Measurements from ENCODE around the gene SEC62. TPM values are rescaled to one million over a fixed set of nuclear protein-coding genes. Genes with fewer than 3 reads are reported as not detected.

The SEC62 gene
- total RNA-seq, 1 donor from 2014 or later = 157 TPM

DNA sequence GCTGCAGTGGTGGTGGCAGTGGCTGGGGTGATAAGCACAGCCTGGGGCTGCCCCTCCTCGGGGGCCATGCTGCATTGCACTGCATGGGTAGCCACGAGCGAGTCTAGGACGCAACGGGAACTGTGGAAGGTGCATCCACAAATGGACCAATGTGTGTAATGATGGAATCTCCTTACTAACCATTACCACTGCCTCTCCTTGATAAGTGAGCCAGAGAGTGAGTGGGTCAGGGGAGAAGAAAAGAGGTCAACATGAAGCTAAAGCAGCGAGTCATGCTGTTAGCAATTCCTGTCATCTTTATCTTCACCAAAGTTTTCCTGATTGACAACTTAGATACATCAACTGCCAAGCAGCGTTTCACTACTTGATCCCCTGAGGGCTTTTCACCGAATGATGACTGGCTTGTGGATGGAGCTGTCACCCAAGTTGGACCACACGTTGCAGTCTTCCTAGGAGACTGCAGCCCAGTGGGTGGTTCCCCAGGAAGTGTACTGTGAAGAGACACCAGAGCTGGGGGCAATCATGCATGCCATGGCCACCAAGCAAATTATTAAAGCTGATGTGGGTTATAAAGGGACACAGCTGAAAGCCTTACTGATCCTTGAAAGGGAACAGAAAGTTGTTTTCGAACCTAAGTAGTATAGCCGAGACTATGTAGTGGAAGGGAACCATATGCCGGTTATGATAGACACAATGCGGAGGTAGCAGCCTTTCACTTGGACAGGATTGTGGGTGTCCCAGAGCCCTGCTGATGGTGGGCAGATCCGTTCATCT is 34.7 kb upstream of the SEC62 start:
- TF ChIP-seq, protein P1, sequence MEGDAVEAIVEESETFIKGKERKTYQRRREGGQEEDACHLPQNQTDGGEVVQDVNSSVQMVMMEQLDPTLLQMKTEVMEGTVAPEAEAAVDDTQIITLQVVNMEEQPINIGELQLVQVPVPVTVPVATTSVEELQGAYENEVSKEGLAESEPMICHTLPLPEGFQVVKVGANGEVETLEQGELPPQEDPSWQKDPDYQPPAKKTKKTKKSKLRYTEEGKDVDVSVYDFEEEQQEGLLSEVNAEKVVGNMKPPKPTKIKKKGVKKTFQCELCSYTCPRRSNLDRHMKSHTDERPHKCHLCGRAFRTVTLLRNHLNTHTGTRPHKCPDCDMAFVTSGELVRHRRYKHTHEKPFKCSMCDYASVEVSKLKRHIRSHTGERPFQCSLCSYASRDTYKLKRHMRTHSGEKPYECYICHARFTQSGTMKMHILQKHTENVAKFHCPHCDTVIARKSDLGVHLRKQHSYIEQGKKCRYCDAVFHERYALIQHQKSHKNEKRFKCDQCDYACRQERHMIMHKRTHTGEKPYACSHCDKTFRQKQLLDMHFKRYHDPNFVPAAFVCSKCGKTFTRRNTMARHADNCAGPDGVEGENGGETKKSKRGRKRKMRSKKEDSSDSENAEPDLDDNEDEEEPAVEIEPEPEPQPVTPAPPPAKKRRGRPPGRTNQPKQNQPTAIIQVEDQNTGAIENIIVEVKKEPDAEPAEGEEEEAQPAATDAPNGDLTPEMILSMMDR (IDR thresholded peaks at IDR 0.05) = no peak
- no peaks in the 10 kb centered on the region for H3K9me3 ChIP-seq
- DNase-seq (no peak), ATAC-seq (no peak)
- no peaks in the 10 kb centered on the region for H3K4me1 ChIP-seq
- intact Hi-C loops (cut with DNase I) = no loop called here
- H3K36me3 ChIP-seq = no peaks in the 10 kb centered on the region
- no peaks in the 10 kb centered on the region for H3K27me3 ChIP-seq
- H3K4me3 ChIP-seq = no peak overlapping the region
- no peak overlapping the region for H3K27ac ChIP-seq

DNA sequence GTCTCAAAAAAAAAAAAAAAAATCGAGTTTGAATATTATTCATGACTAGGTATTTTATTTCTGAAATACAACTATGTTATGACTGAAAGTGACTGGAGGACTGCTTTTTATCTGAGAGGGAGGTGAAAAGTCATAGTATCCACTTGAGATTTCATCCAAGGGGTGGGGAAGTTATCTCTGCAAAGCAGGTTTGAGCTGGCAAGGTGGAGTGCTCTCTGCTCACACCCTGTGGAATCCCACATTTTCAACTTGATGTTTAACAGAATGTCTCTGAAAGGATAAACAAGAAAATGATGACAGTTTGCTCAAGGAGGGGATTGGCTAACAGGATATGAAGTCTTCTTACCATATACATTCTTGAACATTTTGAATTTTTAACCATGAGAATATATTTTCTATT is 27.3 kb upstream of the SEC62 start:
- no peak overlapping the region for H3K27ac ChIP-seq
- DNase-seq (no peak), ATAC-seq (no peak)
- no peaks in the 10 kb centered on the region for H3K9me3 ChIP-seq
- no peaks in the 10 kb centered on the region for H3K4me1 ChIP-seq
- intact Hi-C loops (cut with DNase I) = no loop called here
- H3K27me3 ChIP-seq = no peaks in the 10 kb centered on the region
- no peak overlapping the region for H3K4me3 ChIP-seq
- H3K36me3 ChIP-seq = no peaks in the 10 kb centered on the region
- TF ChIP-seq, protein P1 (IDR thresholded peaks at IDR 0.05) = no peak

DNA sequence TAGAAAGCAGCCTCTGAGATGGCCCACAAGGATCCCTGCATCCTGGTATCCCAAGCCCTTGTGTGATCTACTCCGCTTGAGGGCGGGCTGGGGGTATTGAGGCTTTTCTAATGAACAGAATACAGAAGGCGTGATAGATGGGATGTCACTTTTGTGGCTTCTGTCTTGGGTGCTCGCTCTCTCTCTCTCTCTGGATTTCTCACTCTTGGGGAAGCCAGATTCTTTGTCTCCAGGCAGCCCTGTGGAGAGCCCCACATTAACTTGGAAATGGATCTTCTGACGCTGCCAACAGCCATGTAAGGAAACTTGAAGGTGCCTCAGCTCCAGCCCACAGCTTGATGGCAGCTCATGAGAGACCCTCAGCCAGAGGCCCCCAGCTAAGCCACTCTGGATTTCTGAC is 26.9 kb upstream of the SEC62 start:
- no peak for DNase-seq
- H3K4me3 ChIP-seq = no peak overlapping the region
- H3K36me3 ChIP-seq = no peaks in the 10 kb centered on the region
- H3K4me1 ChIP-seq = no peaks in the 10 kb centered on the region
- H3K27me3 ChIP-seq = no peaks in the 10 kb centered on the region
- ATAC-seq = no peak
- no peak overlapping the region for H3K27ac ChIP-seq
- no peaks in the 10 kb centered on the region for H3K9me3 ChIP-seq
- TF ChIP-seq, protein P1 (IDR thresholded peaks at IDR 0.05) = no peak
- intact Hi-C loops (cut with DNase I) = no loop called here

DNA sequence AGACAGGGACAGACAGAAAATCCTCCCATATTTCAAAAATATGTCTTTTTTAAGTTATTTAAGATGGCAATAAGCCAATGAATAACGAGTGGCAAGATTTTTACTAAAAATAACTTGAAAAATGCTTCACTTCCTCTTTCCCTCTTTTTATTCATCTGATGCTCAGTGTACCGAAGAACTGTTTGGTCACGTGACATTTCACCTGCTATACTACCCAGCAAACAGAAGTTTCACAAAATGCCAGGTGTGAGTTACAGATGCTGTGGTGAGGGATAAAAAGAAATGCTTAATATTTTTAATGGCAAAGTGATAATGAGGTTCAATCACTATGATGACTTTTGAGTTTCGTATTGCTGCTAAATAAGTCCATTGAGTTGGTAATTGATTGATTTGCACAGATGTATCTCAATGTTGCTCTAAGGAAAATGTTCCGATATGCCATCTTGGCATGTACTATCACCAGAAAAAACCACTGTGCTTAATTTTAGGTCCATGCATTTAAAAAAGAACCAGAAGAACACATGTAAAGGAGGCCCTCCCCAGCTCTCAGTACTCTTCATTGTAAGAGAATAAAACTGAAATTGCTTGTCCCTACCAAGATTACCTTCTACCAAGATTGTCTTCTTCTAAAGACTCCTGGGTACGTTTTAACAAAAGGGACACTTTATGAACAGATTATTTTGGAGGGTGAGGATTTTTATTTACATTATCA is 26.0 kb upstream of the SEC62 start:
- DNase-seq (no peak), ATAC-seq (no peak)
- H3K4me3 ChIP-seq = no peak overlapping the region
- H3K9me3 ChIP-seq = no peaks in the 10 kb centered on the region
- TF ChIP-seq, protein P1 (IDR thresholded peaks at IDR 0.05) = no peak
- H3K27ac ChIP-seq = no peak overlapping the region
- no peaks in the 10 kb centered on the region for H3K27me3 ChIP-seq
- H3K4me1 ChIP-seq = no peaks in the 10 kb centered on the region
- intact Hi-C loops (cut with DNase I) = no loop called here
- H3K36me3 ChIP-seq = no peaks in the 10 kb centered on the region

DNA sequence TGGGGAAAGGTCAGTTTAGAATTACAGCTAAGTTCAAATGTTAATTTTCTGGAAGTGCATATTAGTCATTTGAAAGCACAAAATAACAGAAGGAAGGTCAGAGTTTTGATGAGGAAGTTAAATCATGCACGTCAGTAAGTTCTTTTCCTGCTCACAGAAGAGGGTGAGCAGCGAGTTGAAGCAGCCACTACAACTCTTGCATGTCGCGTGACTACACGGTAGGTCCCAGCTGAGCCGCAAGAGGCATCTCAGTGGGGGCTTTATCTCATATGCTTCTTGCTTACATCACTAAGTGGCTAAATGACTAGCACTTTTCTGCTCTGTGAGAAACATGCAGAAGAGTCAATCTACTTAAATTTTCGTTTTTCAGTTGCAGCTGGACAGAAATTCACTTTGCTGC is 21.3 kb upstream of the SEC62 start:
- H3K4me1 ChIP-seq = peaks cover 6% of the 10 kb centered on the region
- H3K36me3 ChIP-seq = no peaks in the 10 kb centered on the region
- intact Hi-C loops (cut with DNase I) = no loop called here
- TF ChIP-seq, protein P1 (IDR thresholded peaks at IDR 0.05) = no peak
- DNase-seq = no peak
- ATAC-seq = peak; percentile 86
- no peak overlapping the region for H3K27ac ChIP-seq
- H3K27me3 ChIP-seq = no peaks in the 10 kb centered on the region
- H3K4me3 ChIP-seq = no peak overlapping the region
- no peaks in the 10 kb centered on the region for H3K9me3 ChIP-seq
